GM19395 (cell line): ENCODE measurements around the gene JPH2.
"Not testable (repeated sequence)": the region's sequence is repeated elsewhere in the genome, so short reads cannot be mapped to it uniquely, and the experiment has no call there.

ENCODE experiments used
- ATAC-seq: cut with Tn5 transposase; IDR thresholded peaks from one replicate; pipeline ENCODE4 v1.9.1; 2021; ENCODE audit warnings: mild to moderate bottlenecking, moderate library complexity; ENCODE audit not compliant: unreplicated experiment

JPH2 gene

DNA sequence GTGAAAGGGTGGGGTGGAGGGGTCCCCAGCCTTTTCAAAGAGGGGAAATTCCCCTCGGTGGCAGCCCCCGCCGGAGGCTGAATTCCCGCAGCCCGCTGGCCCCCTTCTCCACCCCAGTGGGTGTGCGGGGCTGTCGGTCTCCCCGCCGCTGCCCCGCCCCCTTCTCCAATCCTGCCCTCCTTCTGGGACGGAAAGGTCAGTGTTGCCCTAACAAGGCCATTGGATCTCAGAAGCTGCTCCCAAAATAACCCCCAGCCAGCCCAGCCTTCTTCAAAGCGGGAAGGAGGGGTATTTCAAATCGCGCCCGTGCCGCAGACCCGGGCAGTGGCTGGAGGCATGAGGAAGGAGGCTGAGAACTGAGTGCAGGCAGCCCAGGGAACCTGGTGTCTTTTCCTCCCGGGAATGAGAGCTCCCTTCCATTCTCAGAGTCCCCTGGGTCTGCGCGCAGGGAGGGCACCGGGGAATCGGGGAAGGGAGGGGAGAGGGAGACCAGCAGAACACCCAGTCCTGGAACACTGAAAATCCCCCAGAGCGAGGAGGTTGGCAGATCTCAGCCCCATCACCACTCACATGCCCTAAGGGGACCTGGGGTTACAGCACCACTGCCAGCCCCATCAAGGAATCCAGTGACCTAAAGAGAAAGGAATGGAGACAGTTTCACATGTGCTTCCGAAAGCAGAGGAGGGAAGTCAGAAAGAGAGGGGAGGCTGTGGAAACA, at the start of gene JPH2:
TSS of gene JPH2 (minus strand) at position 135 of the 718 bp plus-strand sequence. CDS start 483 bp downstream, outside the sequence.
- no peak for ATAC-seq

DNA sequence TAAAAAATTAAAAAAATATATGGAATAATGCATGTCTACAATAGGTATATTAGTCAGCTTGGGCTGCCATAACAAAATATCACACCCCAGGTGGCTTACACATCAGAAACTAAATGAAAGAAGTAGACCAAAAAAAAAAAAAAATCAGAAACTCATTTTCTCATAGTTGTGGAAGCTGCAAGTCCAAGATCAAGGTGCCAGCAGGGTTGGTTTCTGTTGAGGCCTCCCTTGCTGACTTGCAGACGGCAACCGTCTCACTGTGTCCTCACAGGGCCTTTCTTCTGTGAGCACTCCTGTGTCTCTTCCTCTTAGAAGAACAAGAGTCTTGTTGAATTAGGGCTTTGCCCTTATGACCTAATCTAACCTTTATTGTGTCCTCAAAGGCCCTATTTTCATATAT, 48.7 kb upstream of the JPH2 start:
- ATAC-seq = no peak

DNA sequence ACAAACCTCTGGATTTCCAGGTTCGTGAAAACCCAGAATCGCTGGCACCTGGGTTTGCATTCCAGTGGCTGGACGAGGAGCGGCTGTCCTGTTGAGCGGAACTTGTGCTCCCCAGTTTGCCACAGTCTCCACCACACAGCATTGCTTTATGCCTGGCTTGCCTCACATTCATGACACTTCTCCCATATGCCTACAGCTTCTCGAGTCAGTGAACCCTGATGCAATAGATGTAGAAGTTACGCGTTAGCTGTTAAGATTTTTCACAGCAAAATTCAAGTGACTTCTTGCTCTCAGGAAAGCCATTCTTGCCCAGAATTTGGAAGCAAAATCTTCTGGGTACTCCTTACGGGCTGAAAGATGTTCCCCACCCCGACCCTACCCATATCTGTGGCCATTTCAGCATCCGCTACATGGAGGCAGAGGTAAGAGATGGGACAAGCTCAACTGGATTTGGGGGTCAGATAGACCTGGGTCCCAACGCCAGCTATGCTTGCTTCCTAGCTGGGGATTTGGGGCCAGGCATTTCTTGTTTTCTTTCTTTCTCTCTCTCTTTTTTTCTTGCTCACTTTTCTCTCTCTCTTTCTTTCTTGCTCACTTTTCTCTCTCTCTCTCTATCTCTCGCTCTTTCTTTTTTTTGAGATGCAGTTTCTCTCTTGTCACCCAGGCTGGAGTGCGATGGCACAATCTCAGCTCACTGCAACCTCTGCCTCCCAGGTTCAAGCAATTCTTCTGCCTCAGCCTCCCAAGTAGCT, 47.8 kb upstream of the JPH2 start:
- ATAC-seq = no peak

DNA sequence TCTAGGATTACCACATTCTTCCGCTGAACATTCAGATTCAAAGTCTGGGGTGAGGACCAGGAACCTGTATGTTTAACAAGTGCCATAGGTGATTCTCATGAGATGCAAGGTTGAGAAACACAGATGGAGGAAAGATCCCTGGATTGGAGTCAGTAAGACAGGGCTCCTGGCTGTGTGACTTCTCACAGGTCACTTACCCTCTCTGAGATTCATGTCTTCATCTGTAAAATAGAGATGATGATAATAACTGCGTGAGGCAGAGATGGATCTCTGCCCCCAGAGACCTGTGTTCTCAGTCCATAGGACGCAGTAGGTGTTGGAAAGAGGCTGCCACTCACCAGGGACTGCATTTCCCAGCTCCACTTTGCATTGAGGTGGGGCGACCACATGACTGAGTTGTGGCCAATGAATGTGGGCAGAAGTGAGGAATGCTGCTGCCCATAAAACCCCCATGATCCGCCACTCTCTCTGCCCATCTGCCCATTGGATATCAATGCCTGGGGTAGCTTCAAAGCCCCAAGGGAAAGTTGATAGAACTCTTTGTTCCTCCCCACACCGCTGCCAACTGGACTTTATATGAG, 46.5 kb upstream of the JPH2 start:
- ATAC-seq = no peak

DNA sequence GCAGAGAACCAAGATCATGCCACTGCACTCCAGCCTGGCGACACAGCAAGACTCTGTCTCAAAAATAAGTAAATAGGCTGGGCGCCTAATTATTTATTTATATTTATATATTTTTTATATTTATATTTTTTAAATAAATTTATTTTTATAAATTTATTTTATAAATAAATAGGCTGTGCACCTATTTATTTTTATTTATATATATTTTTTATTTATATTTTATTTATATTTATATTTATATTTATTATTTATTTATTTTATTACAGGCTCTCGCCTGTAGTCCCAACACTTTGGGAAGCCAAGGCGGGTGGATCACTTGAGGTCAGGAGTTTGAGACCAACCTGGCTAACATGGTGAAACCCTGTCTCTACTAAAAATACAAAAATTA, 45.5 kb upstream of the JPH2 start:
- not testable (repeated sequence) for ATAC-seq

DNA sequence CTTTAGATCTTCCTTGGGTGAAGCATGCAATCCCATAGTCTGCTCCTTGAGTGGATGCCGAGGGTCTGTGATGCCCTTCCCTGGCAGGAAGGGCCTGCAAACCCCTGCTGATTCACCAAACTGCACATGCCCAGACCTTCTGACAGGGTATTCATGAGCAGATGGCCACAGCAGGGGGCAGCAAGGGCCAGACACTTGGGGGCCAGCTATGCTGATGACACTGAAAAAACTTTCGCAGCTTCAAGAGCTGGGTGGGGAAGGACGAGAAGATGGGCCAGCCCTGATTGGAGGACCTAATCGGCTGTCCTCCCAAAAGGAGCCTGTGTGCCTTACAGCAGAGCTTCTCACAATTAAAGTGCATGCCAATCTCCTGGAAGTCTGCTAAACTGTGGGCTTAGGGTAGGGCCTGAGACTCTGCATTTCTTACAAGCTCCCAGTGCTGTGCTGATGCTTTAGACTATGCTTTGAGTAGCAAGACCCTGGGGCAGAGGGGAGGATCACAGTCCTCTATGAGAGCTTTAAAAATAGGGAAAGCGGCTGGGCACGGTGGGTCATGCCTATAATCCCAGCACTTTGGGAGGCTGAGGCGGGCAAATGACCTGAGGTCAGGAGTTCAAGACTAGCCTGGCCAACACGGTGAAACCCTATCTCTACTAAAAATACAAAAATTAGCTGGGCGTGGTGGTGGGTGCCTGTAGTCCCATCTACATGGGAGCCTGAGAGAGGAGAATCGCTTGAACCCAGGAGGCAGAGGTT, 44.9 kb upstream of the JPH2 start:
- ATAC-seq = no peak

DNA sequence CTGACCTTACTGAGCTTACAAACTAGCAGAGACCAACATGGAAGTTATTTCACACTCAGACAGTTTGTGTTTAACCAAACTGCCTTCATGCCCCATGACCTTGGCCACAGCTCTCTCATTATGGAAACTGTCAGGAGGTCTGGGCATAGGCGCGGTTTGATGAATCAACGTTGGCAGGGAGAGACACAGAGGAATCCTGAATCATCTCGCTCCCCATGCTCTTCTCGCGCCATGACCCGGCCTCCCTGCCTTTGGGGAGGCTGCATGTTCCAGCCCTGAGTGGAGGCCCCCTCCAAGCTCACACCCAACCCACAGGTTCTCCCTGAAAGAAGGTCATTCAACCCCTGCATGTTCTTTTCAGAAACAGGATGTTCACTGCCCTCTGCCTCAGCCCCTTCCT, 44.2 kb upstream of the JPH2 start:
- ATAC-seq = no peak

DNA sequence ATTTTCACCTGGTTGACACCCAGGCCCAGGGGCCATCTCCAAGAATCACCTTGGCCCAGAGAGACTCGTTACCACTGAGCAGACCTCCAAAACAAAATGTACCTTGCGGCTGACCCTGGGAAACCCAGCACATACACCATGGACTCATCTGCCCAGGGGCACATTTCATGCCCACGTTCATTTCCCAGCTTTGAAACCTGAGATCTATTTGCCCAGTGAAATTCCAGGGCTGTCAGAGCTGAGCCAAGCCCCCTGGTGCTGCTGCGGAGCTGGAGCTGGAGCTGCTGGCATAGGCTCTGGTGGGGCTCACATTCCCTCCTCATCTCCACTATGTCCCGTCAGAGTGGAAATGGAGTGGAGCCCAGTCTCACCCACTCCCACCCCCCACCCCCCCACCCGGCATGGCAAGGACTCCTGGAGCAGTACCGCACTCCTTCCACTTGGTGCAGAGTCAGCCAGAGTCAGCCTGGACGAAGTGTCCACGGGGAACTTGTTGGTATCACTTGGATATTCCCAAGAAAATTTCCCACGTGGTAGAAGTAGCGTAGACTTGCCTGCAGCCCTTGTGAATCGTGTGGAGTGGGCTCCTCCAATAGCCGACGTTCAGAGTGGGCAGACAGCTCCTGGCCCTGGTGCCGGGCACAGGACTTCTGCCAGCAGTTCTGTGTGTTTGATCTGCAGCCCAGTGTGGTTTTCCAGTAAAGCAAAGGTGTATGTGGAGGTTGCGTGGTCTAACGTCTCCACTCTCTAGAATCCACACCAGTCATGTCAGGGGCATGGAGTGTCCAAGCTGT, 41.7 kb upstream of the JPH2 start:
- ATAC-seq = no peak

DNA sequence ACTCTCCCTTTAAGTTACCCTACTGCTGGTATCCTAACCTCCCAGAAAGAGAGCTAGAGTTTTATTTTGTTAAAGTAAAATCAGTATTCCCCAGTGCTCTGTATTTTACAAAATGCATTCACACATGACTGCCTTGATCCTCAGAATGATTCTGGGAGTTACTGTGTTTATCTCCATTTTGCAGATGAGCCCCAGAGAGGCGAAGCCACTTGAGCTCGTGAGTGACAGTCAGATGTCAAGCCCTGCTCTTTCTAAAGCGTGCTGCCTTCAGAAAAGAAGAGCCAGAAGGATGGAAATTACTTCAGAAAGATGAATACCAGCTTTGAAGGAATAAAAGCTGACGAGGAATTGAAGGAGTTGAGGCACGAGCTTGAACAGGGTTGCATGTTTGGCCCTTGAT, 37.6 kb upstream of the JPH2 start:
- no peak for ATAC-seq

DNA sequence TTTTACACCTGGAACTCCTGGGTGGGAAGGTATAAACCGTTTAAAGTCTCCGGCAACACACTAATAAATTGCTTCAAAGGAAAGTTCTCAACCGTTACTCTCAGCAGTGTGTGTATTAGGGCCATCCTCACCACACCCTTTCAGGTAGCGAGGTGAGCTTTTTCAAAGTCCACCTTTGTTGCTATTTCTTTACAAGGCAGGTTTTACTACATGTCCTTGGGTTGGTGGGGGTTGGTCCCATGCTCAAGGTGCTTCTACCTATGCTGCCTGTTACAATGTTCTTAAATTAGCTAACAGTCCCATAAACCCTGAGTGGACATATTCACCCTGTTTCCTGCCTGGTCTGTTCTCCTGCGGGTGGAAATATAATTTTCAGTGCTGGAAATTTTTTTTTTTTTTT, 36.7 kb upstream of the JPH2 start:
- ATAC-seq = no peak

DNA sequence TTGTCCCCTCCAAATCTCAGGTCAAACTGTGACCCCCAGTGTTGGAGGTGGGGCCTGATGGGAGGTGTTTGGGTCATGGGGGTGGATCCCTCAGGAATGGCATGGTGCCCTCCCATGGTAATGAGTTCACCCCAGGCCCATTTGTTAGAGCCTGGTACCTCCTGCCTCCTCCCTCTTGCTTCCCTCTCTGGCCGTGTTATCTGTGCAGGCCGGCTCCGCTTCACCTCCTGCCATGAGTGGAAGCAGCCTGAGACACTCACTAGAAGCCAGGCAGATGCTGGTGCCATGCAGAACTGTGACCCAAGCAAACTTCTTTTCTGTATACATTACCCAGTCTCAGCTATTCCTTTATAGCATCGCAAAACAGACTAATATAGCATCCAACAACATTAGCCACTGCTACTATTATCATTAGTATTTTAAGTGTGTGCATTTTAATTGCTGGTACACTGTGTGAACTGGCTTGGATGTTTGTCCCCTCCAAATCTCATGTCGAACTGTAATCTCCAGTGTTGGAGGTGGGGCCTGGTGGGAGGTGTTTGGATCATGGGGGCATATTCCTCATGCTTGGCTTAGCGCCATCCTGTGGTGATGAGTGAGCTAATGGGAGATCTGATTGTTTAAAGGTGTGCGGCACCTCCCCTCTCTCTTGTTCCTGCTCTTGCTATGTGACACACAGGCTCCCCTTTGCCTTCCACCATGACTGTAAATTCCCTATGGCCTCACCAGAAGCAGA, 35.8 kb upstream of the JPH2 start:
- ATAC-seq = no peak

DNA sequence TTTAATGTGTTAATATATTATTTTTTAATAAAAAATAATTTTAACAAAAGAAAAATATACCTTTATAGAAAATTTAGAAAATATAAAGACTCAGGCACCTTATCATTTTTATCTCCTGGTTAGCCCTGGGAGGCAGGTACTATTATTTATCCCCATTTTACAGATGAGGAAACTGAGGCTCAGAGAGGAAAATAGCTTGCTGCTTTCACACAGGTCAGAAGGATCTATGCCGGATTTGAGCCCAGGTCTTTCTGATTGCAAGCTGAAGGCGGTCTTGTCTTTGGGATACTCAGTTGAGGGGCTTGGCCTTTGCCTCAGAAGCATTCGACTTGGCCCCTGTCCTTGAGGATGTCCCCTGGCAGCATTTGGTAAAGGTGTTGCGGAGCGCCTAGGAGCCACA, 35.0 kb upstream of the JPH2 start:
- ATAC-seq = no peak

DNA sequence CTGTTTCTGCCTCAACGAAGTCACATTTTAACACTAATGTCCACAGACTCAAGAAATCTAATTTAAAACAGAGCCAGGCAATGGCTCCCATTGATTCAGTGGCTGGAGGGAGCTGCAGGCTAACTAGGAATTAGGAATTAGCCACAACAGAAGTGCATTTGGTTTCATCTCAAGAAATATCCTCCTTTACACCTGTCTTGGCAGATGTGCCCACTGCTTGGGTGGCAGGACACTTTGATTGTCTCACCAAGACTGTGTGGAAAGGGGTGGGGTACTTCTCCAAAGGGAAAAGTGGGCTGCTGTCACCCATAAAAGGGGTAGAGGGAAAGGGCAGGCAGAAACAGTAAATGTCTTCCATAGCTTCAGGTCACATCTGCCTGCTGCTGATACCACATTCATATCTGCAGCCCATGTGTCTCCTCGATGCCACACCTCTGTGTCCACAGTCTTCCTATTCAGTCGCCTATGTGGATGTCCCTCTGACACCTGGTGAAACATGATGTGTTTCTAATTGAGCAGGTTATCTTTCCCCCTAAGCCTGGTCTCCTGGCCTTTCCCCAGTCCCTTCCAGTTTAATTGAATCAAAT, 34.5 kb upstream of the JPH2 start:
- ATAC-seq = no peak

DNA sequence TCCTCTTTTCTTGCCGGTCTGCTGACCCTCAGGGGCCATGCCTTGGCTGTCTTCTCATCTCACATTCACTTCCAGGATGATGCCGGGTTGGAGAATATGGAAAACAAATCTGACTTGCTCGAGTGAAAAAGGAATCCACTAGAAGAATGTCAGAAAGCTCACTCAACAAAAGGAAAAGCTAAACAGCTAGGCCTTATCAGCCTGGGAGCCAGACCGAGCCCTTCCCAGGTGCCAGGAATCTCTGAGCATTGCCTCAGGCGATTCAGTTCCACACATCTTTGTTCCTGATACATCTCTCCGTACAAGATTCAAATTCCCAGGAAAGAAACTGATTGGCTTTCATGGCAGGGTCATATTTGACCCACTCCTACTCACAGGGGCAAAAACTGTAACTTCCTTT, 32.8 kb upstream of the JPH2 start:
- ATAC-seq = no peak

DNA sequence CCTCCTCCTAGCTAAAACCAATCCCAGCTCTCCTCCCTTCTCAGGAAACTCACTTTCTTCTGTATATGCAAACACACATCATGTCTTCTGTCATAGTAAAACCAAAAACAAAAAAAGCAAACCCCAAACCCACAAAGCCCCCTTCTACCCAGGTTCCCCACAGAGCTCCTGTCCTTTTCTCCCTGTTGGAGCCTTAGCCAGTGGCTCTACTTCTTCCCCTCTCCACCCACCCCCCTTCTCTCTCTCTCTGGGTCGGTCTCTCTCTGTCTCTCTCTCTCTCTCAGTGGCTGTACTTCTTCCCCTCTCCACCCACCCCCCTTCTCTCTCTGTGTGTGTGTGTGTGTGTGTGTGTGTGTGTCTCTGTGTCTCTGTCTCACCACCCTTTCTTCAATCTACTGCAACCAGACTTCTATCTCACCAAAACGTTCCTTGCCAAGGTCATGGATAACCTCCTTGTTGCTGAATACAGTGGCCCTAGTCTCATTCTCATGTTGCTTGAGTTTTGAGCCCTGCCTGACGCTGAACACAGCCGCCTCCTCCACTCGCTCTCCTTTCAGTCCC, 32.3 kb upstream of the JPH2 start:
- ATAC-seq = no peak

DNA sequence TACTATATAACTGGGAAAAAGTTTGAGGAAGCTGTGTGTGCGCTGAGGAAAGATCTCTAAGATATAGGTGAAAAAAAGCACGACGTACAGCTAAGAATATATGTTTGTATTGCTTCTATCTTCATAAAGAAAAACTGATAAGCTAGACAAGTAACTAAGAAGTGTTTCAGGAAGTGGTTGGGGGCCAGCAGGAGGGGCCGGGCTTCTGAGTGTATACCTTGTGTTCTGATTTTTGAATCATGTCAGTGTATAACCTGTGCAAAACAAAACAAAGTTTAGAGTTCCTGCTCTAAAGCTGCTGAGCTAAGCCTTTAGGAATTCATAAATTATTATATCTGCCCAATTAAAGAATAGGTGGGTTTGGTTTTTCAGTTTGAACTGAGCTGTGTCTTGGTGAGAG, 31.5 kb upstream of the JPH2 start:
- ATAC-seq = no peak

DNA sequence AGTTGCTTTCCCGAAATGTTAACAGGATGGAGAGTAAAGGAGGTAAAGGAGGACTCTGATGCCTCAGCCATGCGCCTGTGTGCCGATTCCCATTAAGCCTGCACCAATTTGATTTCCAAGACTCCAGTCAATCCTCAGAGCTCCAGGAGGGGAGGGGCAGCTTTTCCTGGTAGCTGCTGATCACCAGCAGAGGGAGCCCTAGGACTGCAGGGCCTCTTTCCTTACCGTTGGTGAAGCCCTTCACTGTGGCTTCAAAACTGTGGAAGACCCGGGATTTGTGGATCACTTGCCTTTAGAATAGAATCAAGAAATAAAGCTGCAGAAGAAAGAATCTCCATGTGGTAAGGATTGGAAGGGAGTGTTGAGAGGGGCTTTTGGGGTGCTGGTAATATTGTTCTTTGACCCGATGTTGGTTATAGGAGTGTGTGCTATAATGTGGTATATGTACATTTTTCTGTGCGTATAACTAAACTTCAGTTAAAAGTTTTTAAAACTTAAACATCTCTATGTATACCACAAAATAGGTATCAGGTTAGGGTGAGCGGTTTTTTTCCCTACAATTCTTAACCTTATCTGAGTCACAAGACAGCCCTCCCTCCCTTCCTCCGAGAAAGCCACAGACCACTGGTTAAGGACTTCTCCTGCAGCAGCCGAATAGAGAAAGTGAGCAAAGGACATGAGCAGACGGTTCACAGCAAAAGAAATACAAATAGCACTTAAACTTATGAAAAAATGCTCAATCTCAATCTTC, 30.5 kb upstream of the JPH2 start:
- ATAC-seq = no peak

DNA sequence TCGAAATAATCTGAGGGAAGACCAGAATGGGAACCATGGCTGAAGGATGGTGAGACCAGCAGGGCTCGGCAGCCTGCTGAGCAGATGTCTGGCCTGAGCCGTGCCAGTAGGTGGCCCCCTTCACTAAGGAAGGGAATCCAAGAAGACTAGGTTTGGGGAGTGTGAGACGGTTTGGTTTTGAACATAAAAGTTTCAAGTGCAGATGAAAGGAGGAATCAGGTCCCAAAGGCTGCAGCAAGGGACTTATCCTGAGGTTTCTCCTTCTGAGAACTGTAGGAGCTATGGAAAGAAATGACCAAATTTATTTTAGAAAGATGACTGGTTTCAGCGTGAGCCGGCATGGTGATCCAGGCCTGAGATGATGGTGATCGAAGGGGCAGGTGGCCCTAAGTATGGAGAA, 28.1 kb upstream of the JPH2 start:
- no peak for ATAC-seq

DNA sequence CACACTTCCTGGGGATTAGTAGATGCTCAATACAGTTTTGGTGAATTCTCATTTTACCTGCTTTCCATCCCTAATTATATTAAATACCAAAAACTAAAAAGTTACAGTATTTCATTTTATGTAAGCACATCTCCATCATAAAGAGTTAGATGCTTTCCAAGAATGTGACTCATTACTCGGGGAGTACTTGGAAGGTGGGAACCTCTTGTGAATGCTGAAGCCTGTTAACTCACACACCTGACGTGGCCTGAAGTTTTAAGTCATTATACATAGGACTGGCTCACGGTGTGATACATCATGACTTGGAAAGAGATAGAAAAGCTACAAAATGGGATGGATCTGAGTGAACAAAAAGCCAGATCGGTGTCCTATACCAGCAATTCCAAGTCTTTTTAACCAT, 25.8 kb upstream of the JPH2 start:
- no peak for ATAC-seq
